HG03439 (cell line): Measurements from ENCODE around the gene HORMAD2.

Source experiments
- ATAC-seq: cut with Tn5 transposase; IDR thresholded peaks from one replicate; pipeline ENCODE4 v1.9.1; 2021; ENCODE audit warnings: mild to moderate bottlenecking, moderate library complexity; ENCODE audit not compliant: unreplicated experiment

Gene HORMAD2

DNA sequence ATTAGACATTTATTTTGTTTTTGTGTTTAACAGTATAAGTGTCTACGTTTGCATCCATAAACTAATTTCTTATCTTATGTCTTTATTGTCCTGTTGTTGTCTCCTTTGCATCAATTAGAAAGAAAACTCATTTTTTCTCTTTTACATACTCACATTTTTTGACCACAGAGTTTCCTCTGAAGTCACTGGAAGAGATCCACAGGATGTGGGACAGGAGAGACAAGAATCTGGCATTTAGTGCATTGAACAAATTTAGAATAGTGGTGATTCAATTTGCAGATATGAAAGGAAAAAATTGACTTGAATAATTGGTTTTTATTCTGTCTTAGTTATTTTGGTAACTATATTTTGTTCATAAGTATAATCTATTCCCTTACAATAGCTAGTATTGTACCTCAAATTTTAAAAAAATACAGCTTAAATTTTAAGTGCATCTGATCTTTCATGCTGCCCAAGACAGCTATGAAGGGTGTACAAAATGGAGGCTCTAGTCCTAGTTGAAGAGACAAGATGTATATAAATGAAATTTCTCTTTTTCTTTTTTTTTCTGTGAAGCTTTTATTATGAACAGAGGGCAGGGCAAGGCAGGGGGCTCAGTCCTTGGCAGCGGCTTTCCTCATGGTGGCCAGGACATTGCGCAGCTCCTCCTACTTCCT, 24.4 kb downstream of the HORMAD2 start:
- ATAC-seq = no peak

DNA sequence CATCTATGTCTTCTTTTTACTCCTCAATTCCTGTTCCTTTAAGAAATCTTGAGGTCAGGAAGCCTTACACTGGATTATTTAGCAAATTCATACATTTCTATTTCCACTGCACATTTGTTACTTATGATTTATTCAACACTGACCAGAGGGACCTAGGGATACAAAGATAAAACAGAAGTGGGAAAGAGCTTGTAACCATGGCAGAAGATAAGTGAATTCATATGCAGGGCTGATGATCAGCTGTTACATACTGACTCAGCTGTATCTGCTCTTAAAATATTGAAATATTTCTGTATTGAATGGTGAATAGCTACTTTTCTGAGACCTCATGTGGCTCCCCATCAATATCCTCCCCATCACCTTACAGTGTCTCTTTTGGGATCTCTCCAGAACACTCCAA, 25.2 kb downstream of the HORMAD2 start:
- no peak for ATAC-seq

DNA sequence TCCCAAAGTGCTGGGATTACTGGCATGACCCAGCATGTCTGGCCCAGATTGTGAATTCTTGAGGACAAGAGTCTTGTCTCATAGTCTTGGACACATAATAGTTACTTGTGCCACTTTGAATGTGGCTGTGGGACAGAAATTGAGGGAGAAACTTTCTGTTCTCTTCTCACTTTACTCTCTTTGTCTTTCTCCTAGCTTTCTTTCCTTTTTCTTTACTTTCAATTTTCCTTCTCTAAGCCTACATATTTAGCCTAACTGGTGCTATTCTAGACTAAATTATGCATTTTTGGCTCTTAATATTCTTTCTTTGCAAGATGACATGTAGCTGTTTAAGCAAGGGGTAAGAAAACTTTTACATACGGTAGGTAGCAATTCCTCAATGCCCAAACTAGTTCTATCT, 33.2 kb downstream of the HORMAD2 start:
- ATAC-seq = no peak

DNA sequence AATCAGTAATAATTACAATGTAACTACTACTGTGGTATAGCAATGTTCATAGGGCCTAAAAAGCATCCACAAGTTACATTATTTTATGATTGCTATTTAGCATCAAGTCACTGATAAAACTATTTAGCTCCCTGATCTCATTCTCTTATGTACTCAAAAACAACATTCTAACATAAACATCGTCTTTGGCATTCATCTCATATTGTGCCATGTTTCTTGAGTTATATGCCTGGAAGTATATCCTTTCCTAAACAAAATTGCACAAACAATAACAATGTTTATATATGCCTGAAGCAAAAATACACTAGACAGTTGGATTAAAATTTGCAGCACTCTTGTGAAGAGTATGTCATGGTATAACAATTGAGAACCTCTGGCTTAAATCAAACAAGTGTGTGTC, 34.1 kb downstream of the HORMAD2 start:
- ATAC-seq = no peak

DNA sequence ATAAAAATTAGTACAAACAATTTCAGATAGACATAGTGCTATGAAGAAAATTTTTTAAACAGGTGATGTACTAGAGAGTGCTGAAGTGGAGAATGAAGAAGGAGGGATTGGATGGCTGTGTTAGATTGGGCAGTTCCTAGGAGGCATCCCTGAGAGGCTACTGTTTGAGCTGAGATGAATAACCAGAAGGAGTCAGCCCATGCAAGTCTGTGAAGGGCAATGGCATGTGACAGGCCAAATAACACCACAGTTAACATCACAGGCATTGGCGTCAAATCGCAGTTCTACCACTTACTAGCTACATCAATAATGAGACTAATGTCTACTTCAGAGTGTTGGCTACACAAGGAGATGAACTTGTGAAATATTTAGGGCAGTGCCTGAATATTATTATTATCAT, 35.4 kb downstream of the HORMAD2 start:
- no peak for ATAC-seq

DNA sequence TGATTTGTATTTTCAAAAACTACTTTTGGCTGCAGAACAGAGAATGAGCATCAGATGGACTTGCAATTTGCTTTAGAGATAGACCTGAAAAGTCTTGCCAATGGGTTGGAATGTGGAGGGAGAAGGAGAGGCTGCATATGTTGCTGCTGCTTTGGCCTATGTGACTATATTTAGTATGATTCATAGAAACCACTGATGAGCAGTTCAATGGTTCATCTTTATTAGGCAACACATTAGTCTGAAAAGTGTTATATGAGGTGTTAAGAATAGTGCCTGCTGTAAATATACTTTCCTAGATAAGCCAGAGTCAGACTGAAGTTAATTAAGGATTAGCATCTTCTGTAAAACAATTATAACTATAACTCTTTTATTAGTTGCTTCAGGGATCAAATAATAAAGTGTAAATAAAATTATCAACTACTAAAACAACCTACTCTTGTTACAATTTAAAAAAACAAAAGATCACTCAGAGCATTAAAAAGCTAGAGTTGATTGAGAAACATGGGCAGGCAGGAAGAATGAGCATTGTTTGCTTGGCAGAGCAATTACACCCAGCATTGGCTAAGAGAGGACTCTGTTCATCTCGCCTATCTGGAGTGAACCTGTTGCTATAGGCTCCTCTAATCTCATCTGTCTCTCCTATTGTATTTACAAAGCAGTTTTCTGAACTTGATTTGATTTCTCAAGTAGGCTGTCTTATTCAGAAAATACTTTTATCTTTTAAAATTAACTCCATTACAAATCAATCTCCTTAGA, 36.3 kb downstream of the HORMAD2 start:
- no peak for ATAC-seq

DNA sequence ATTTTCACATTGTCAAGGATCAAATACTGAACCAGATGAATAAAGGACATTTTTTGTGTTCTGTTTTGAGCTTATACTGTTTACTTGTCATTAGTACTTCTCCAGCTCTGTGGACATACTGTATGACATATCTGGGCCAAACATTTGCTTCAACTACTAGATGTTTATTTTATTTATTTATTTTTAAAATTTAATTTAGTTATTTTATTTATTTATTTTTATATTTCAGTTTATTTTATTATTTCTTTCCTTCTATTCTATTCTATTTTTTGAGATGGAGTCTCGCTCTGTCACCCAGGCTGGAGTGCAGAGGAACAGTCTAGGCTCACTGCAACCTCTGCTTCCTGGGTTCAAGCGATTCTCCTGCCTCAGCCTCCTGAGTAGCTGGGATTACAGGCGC, 37.0 kb downstream of the HORMAD2 start:
- ATAC-seq = no peak

DNA sequence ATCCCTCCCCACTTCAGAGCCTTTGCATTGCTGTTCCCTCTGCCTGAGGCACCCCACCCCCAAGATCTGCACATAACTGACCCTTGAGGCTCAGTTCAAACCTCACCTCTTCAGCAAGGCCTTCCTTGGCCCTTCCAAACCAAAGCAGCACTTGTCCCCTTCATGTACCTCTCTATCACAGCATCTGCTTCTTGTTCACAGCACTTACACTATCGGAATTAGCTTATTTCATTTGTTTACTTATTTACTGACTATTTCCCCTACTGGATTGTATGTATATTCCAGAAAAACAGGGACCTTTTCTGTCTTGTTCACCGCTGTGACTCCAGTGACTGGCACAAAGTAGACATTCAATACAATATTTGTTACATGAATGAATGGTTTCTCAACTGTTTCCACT, 38.0 kb downstream of the HORMAD2 start:
- ATAC-seq = no peak

DNA sequence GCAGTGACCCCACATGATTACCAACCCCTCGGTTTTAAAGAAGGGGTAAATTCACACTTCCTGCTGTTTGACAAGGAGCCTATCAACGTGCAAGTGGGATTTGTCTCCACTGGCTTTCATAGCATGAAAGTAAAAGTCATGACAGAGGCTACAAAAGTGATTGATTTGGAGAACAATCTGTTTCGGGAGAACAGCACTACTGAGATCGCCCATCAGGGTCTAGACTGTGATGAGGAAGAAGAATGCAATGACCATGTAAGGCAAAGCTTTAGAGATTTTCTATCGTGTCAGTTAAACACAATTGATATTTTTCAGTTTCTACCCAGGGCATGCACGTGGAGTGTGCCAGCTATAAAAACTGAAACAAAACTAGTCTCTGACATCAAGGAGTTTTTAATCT, 41.7 kb downstream of the HORMAD2 start:
- no peak for ATAC-seq

DNA sequence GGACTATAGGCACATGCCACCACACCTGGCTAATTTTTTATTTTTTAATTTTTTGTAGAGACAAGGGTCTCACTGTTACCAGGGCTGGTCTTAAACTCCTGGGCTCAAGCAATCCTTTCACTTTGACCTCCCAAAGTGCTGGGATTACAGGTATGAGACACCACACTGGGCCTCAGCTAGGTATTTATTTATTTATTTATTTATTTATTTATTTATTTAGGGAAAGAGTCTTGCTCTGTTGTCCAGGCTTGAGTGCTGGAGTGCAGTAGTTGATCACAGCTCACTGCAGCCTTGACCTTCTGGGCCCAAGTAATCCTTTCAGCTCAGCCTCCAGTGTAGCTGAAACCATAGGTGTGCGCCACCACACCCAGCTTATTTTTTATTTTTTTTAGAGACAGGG, 43.2 kb downstream of the HORMAD2 start:
- ATAC-seq = no peak

DNA sequence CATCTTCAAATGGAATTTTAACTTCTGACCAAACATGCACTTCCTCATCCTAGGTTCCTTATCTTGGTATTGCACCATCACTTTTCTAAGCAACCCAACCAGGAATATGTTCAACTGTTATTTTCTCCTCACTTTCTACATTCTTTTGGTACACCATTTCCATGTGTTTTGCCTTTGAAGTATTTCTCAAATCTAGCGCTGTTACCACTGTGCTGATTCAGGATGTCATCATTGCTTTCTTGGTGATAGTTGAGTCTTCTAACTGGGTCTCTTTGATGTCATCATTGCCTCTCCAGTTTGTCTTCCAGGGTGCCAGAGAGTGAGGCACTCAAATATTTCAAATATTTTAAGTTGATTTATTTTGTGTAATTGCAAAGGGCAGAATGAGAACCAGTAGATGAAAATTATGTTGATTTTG, 47.5 kb downstream of the HORMAD2 start:
- no peak for ATAC-seq

DNA sequence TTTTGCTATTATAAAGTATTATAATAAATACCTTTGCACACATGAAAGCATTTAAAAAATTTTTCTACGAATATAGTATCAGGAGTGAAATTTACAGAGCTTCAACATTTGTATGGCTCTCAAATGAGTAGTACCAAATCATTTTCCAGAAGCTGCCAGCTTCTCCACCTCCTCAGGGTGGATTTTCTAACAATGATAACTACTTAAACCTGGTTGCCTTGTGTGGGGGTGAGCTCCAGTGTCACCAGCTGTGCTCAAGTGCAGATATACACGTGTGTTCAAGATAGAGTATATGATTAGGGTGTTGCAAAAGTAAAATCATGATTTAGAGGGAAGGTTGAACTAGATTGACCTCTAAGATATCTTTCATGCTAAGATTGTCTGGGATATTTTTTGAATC, 48.2 kb downstream of the HORMAD2 start:
- no peak for ATAC-seq

DNA sequence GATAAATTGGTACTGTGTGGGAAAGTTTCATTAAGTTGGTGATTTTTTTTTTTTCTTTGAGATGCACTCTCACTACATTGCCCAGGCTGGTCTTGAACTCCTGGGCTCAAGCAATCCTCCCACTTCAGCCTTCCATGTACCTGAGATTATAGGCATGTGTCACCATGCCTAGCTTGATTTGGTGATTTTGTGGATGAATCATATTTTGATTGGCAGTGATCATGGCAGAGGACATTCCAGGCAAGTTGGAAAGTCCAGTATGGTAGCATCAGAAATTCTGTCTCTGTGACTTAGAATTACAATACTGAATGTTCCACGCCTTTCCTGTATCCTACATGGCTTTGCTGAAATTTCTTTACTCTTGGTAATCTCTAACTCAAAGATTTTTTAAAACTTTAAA, 49.4 kb downstream of the HORMAD2 start:
- no peak for ATAC-seq

DNA sequence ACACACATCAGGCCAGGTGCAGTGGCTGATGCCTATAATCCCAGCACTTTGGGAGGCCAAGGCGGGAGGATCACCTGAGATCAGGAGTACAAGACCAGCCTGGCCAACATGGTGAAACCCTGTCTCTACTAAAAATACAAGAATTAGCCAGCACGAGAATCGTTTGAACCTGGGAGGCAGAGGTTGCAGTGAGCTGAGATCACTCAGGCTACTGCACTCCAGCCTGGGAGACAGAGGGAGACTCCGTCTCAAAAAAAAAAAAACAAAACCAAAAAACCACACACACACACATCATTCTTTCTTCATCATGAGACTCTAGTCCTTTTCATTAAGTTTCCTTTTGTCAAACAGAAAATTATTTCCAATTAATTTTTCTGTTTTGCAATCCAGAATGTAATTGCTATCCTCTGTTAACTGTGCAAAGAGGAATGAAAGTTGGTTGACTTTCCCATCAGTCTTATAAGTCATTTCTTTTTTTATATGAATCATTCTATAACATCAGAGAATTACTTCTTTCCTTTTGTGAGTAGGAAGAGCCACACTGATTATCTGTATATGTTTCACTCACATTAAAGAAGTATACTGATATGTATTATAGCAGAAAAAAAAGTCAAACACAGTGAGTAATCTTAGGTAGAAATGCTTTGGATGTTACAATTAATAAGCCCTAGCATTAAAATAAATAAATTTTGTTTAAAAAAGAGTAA, 52.2 kb downstream of the HORMAD2 start:
- ATAC-seq = no peak

DNA sequence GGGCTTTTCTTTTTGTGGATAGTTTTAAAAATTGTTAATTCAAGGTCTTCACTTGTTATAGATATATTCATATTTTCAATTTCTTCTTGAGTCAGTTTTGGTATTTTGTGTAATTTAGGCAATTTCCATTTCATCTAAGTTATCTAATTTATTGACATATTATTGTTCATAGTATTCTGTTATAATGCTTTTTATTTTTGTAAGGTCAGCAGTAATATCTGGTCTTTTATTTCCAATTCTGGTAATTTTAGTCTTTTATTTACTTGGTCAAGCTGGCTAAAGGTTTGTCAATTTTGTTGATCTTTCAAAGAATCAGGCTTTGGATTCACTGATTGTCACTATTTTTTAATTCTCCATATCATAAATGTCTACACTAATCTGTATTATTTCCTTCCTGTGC, 60.1 kb downstream of the HORMAD2 start:
- no peak for ATAC-seq

DNA sequence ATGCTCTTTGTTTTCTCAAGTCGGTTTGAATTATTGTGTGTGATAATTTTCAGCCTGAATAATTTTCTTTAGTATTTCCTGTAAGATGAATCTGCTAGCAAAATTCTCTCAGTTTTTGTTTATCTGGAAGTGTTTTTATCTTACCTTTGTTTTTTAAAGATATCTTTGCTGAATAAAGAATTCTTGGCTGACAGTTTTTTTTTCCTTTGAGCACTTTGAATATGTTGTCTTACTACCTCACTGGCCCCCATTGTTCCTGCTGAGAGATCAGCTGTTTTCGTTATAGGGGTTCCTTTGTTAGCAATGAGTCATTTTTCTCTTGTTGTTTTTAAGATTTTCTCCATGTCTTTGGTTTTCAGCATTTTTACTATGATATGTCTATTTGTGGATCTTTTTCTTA, 63.0 kb downstream of the HORMAD2 start:
- ATAC-seq = no peak

DNA sequence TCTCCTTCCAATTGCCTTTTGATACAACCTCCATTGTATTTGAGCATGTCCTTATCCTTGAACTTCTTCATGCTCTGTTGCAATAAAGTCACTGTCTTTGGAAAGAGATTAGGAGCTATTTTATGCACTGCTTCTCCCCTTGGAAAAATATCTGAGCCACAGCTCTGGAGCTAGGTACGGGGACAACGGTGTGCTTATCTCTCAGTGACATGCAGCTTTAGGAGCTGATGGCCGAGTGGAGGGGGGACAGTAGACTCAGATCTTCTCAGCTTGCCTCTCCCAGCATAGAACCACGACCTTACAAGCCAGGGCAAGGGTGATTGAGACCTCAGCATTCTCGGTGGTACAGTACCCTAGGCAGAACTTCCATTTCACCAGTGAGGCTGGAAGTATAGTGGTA, 64.1 kb downstream of the HORMAD2 start:
- ATAC-seq = no peak

DNA sequence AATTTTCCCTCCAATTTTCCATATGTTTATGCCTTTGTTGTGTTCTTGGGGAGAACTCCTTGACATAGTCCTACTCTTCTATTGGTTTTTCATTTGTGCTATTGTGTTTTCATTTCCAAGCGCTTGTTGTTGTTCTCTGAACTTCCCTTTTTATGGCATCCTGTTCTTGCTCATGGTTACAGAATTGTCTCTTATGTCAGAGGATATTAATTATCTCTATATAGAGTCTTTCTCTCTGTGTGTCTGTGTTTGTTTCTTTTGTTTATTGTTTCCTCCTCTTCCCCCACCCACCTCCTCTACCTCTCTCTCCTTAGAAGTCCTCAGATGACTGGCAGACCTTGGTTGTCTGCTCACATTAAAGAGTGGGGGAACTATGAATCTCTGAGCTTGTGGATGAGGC, 69.9 kb downstream of the HORMAD2 start:
- ATAC-seq = no peak

DNA sequence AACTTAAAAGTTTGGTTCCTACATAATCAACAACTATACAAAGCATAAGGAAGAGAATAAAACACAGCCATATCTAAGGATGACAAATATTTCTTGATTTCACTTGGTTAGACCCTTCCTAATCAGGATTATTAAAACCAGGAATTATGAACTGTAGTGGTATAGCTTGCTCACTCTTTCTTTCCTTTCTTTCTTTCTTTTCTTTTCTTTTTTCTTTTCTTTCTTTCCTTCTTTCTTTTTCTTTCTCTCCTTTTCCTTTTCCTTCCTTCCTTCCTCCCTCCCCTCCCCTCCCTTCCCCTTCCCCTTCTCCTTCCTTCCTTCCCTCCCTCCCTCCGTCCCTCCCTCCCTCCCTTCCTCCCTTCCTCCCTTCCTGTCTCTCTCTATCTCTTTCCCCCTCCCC, 78.0 kb downstream of the HORMAD2 start:
- no peak for ATAC-seq

DNA sequence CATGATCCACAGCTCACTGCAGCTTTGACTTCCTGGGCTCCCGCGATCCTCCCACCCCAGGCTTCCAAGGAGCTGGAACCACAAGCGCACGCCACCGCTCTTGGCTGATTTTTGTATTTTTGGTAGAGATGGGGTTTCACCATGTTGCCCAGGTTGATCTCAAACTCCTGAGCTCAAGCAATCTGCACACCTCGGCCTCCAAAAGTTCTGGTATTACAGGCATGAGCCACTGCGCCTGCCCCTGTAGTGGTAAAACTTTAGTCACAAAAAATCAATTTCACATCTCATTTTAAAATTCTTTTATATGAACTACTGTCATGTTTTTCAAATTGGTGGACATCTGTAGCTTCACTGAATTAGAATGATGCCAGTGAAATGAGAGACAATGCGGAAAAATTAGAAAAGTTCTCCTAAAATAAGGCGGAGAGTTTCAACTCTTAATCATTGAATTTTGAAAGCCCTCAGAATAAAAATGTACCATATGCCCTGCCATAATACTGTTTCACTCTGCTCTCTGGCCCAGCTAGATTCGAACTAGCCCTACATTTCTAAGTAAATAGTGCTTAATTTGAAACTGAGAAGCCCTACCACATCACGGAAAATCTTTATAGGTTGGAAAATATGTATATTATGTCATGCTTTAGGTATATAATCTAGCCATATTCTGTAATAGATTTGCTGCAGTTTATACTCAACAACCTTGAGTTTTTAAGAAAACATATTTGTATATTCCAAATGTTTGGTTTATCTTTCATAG, 78.7 kb downstream of the HORMAD2 start:
- no peak for ATAC-seq

DNA sequence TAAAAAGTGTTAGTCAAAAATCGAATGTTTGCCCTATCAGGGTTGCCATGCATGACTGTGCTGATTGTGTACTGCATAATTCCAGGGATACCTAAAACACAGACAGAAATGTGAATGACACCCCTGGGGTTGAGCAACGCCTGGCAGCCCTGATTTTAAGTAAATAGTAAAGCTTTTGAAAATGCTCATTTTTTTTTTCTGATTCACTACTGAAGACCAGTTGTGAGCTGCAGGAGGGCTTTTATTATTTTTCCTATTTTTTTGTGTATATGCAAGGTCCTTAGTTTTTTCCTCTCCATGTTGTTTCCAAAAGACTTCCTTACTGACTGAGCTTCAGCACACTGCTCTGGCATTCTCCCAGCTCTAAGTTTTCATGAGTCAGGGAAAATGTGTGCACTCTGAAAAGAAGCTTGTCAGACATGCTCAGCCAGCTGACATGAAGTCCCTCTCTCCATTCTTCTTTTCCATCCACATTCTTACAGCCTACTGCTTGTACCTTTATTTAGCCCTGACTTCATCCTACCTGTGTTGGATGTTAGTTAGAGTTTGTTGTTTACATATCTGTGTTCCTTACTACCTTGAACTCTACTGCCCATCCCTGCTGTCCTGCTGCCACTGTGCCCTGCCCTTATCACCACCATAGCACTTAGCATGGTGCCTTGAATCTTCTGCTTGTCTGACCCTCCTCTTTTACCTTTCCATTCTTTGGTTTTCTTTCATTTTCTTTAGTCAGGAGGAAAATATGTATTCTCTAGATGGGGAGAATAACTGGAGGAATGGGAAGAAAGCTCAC, 79.5 kb downstream of the HORMAD2 start:
- no peak for ATAC-seq
